ENCODE results near the gene PDZRN3.
A peak's percentile ranks its signal among the peaks of the same experiment; 100 is the strongest.
"Not testable (repeated sequence)": the region's sequence is repeated elsewhere in the genome, so short reads cannot be mapped to it uniquely, and the experiment has no call there.

Gene PDZRN3

DNA sequence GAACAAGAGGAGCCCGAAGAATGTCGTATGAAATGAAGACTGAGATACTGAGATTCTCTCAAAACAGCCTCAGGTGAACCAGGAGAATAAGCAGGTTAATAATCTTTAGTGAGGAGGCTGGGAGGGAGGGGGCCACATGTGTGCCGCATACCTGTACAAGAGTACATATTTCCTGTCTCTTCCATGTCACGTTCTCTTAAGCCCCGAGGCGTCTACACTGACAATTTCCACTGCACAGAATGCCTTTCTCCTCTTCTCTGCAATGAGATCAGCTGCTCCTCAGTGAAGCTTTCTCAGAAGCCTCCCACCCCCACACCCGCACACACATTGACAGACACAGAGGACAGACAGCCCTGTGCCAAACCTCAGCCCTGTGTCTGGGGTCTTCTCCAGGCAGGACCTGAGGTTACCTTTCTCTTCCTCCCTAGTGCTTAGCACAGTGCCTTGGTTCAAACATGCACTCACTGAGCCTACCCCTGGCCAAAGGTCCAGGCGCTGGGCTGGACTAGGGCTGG is 55.4 kb downstream of the PDZRN3 start:
- Histone ChIP-seq H3K36me3 (no peaks in the 10 kb centered on the region), H3K27ac (no peak overlapping the region), H3K4me1 (peaks cover 0 to 64% (median 15%) of the 10 kb centered on the region in 4 donors), H3K9me3 (no peaks in the 10 kb centered on the region), H3K27me3 (no peaks in the 10 kb centered on the region), H3K4me3 (no peak overlapping the region)
- DNase-seq: no peak
- TF ChIP-seq, protein P1, sequence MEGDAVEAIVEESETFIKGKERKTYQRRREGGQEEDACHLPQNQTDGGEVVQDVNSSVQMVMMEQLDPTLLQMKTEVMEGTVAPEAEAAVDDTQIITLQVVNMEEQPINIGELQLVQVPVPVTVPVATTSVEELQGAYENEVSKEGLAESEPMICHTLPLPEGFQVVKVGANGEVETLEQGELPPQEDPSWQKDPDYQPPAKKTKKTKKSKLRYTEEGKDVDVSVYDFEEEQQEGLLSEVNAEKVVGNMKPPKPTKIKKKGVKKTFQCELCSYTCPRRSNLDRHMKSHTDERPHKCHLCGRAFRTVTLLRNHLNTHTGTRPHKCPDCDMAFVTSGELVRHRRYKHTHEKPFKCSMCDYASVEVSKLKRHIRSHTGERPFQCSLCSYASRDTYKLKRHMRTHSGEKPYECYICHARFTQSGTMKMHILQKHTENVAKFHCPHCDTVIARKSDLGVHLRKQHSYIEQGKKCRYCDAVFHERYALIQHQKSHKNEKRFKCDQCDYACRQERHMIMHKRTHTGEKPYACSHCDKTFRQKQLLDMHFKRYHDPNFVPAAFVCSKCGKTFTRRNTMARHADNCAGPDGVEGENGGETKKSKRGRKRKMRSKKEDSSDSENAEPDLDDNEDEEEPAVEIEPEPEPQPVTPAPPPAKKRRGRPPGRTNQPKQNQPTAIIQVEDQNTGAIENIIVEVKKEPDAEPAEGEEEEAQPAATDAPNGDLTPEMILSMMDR (IDR thresholded peaks at IDR 0.05): no peak
- intact Hi-C loops (cut with DNase I; ENCODE audit: low total_unique reads): no loop called here

DNA sequence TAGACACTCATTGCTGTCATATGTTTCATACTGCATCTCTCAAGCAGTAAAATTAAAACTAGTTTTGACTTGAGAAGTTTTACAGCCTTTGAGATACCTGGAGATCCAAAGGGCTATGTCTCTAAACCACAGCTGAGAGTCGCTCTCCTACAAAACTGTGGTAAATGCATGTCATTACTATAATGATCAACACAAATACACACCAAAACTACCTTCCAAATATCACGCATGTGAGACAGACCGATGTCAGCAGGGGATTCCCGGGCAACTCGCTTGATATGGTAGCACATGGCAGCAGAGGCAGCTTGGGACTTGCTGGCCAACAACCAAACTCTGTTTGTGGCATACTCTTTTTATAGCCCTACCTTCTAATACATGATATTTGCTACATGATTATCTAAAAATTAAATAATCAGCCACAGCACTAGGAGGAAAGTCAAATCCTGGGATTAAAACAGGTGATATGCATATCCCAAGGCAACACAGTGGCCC is 56.3 kb downstream of the PDZRN3 start:
- no peak for DNase-seq
- peaks cover 0 to 70% (median 18%) of the 10 kb centered on the region in 4 donors for H3K4me1 ChIP-seq
- no peaks in the 10 kb centered on the region for H3K36me3 ChIP-seq
- TF ChIP-seq, protein P1 (IDR thresholded peaks at IDR 0.05): no peak
- peak overlapping the region; percentile 1 to 14 for H3K27ac ChIP-seq
- H3K27me3 ChIP-seq: no peaks in the 10 kb centered on the region
- H3K4me3 ChIP-seq: no peak overlapping the region
- intact Hi-C loops (cut with DNase I; ENCODE audit: low total_unique reads): no loop called here
- no peaks in the 10 kb centered on the region for H3K9me3 ChIP-seq

DNA sequence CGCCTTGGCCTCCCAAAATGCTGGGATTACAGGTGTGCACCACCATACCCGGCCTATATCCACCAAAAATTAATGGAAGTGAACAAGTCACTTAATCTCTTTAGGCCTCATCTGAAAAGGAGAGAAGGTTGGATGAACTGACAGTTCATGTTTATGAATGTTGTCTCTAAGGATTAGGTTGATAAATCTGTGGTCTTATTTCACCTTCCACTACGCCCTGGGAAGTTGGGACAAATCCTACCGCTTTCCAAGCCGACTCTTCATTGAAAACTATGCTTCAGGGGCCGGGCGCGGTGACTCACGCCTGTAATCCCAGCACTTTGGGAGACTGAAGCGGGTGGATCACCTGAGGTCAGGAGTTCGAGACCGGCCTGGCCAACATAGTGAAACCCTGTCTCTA is 59.4 kb downstream of the PDZRN3 start:
- intact Hi-C loops (cut with DNase I; ENCODE audit: low total_unique reads); H3K27ac ChIP-seq; H3K4me3 ChIP-seq; H3K36me3 ChIP-seq; H3K9me3 ChIP-seq; H3K27me3 ChIP-seq; DNase-seq: not testable (repeated sequence)
- peaks cover 0 to 67% (median 10%) of the 10 kb centered on the region in 4 donors for H3K4me1 ChIP-seq

DNA sequence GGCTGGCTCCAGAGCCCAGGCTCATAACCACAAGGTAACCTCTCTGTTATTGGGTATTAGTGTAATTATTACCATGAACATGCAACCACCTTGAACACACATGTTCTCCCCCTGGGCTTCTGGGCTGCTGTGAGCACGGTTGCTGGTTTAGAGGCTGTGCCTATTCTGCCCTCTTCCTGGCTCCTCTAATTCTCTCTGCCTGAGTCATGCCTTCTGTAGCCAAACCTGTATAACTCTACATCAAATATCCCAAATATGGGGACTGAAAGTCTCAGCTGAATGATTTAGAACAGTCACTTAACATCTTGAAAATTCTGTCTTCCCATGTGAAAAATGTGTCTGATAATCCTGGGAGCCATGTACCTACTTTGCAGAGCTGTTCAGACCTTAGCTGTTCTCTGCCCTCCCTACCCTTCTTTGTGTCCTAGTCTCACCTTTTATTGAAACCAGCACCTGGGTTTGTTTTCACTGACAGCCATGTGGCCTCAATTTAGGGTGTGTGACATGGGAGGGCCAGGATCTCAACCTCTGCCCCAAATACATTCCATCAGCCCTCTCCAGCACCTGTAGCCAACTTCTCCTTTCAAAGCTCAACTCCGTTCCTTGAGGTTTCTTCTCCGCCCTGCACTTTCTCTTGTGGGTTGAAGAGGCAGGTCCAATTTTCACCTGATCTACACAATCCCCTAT is 60.7 kb downstream of the PDZRN3 start:
- Histone ChIP-seq H3K4me1 (peaks cover 0 to 71% (median 10%) of the 10 kb centered on the region in 4 donors), H3K27ac (peak overlapping the region; percentile 9 to 47), H3K4me3 (no peak overlapping the region), H3K27me3 (no peaks in the 10 kb centered on the region), H3K9me3 (no peaks in the 10 kb centered on the region), H3K36me3 (no peaks in the 10 kb centered on the region)
- intact Hi-C loops (cut with DNase I; ENCODE audit: low total_unique reads): no loop called here
- no peak for DNase-seq
- TF ChIP-seq, protein P1 (IDR thresholded peaks at IDR 0.05): no peak

DNA sequence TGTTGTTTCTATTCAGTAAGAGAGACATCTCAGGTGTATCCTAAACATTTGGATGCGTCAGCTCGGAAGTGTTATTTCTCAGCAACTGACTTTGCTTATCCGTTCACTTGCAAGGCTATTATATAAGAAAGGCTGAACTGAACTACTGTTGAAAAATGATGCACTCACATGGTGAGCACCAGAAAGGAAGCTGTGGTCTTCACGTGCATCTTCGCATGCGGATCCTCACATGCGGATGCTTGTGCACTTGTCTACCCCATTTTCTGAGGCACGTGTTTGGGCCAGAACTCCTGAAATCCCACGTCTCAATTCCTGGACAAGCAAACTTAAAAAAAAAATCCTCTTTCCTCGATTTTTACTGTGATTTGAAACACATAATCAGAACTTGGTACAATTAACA is 63.2 kb downstream of the PDZRN3 start:
- H3K9me3 ChIP-seq: no peaks in the 10 kb centered on the region
- H3K36me3 ChIP-seq: no peaks in the 10 kb centered on the region
- peak overlapping the region; percentile 11 to 15 for H3K27ac ChIP-seq
- H3K27me3 ChIP-seq: no peaks in the 10 kb centered on the region
- no peak overlapping the region for H3K4me3 ChIP-seq
- TF ChIP-seq, protein P1 (IDR thresholded peaks at IDR 0.05): no peak
- intact Hi-C loops (cut with DNase I; ENCODE audit: low total_unique reads): no loop called here
- no peak for DNase-seq
- H3K4me1 ChIP-seq: peaks cover 0 to 80% (median 20%) of the 10 kb centered on the region in 4 donors

DNA sequence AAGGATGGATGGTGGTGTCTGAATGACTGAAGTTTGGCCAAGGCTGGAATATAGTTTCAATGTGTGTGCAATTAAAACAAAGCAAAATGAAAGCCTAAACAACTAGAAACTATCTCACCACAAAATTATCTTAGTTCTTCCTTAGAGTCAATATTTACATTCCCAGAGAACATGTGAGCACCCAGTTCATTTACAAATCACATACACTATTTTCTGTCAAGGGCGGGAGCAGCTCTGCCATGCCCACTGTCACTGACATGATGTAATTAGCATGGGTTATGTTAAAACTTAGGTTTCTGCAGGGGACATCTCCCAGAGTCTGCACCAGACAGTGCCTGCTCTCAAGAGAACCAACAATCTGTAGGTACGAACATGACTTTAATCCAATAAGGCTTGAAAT is 65.0 kb downstream of the PDZRN3 start:
- peaks cover 0 to 96% (median 21%) of the 10 kb centered on the region in 4 donors for H3K4me1 ChIP-seq
- no peak for DNase-seq
- no peaks in the 10 kb centered on the region for H3K36me3 ChIP-seq
- no peaks in the 10 kb centered on the region for H3K27me3 ChIP-seq
- no peak overlapping the region for H3K4me3 ChIP-seq
- TF ChIP-seq, protein P1 (IDR thresholded peaks at IDR 0.05): no peak
- H3K27ac ChIP-seq: peak overlapping the region in 1 of 2 donors; percentile 15
- intact Hi-C loops (cut with DNase I; ENCODE audit: low total_unique reads): no loop called here
- no peaks in the 10 kb centered on the region for H3K9me3 ChIP-seq

Measured in tibial artery (tissue), 4 donors.